HG02588 (cell line): ENCODE measurements around the gene TCN1.
"Not testable (repeated sequence)": the region's sequence is repeated elsewhere in the genome, so short reads cannot be mapped to it uniquely, and the experiment has no call there.

Experiments used
- ATAC-seq: cut with Tn5 transposase; IDR thresholded peaks from one replicate; pipeline ENCODE4 v1.9.1; 2021; ENCODE audit warnings: mild to moderate bottlenecking, moderate library complexity; ENCODE audit not compliant: unreplicated experiment

Gene TCN1

DNA sequence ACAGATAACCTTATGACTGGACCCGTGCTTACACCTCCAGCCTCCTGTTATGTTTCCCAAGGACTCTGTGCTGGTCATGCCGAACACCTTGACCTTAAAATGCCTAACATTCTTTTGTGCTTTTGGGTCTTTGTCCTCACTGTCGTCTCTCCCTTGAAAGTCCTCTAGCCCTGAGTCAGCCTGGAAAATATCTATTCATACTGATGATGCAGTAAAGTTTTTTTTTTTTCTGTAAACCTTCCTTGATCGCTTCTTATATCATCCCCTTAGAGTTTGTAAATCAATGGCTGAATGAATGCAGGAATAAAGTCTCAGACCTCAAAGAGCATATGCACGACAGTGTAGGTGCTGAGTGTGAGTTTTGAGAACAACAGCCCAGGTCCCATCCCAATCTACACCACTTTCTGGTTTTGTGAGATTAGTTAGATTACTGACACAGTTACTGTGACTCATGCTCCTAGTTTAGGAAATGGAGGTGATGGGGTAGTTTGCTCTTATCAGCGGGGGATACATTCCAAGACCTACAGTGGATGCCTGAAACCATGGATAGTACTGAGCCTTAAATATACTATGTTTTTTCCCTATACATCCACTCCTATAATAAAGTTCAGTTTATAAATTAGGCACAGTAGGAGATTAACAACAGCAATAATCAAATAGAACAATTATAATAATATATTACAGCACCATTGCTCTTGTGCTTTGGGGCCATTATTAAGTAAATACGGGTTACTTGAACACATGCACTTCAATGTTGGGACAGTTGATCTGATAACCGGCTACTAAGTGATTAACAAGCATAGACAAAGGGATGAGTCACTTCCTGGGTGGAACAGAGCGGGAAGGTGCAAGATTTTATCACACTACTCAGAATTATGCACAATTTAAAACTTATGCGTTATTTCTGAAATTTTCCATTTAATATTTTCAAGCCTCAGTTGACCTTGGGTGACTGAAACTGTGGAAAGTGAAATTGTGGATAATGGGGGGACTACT is 8.6 kb downstream of the TCN1 start:
- ATAC-seq: no peak

DNA sequence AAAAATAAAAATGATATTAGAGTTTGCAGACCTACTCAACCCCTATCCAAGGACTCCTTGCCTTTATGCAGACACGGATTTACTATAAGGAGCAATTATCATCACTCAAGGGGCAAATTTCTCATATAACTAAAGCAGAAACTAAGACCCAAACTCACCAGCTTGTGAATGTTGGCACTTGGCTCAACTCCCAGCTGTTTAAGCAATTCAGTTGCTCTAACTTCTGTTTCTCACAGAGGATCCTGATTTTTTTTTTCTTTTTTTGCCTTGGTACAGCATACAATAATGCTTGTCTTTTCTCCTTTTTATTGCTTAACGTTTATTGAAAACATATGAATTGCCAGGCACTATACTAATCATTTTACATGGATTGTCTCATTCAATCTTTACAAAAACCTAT is 11.4 kb downstream of the TCN1 start:
- ATAC-seq: no peak

DNA sequence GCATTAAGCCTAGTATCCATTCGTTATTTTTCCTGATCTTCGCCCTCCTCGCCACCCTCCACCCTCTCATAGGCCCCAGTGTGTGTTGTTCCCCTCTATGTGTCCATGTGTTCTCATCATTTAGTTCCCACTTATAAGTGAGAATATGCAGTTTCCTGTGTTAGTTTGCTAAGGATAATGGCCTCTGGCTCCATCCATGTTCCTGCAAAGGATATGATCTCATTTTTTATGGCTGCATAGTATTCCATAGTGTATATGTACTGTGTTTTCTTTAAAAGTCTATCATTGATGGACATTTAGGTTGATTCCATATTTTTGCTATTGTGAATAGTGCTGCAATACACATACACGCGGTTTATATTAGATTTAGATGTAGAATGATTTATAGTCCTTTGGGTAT is 14.9 kb downstream of the TCN1 start:
- ATAC-seq: not testable (repeated sequence)

DNA sequence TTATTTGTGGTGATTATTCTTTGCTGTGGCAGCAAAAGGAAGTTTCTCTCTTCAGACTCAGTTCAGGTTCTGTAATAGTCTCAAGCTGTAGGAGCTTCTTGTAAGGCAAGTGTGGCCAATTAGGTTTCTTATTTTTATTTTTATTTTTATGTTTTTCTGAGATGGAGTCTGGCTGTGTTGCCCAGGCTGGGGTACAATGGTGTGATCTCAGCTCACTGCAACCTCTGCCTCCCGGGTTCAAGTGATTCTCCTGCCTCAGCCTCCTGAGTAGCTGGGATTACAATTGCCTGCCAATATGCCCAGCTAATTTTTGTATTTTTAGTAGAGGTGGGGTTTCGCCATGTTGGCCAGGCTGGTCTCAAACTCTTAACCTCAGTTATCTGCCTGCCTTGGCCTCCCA is 16.7 kb downstream of the TCN1 start:
- ATAC-seq: not testable (repeated sequence)

DNA sequence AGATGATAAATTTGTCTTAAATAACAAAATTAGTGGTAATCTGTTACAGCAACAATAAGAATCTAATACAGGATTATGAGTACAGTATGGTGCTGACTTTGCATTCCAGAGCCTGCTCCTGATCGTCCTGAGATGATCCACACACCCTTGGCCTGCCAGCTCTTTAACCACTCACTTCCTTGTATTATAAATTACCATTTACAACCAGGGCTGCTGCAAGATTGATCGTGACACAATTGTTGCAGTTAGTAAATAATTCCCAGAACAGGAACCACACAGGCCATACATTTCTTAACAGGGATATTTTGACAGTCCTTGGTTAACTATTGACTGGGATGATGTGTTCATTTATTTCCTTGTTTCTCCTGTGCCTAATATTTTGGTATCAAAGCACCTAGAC is 17.2 kb downstream of the TCN1 start:
- ATAC-seq: no peak

DNA sequence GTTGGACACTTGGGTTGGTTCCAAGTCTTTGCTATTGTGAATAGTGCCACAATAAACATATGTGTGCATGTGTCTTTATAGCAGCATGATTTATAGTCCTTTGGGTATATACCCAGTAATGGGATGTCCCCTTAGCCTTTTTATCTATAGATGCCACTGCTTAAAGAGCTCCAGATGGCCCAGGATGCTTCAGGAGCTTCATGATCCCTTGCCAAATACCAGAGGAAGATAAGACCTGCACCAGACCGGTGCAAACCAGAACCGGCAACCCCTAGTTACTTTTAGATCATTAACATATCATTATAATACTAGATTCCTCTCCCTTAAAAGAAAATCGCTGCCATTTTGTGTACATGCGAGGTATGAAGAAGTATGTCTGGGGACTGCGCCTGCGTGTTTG is 17.8 kb downstream of the TCN1 start:
- ATAC-seq: not testable (repeated sequence)

DNA sequence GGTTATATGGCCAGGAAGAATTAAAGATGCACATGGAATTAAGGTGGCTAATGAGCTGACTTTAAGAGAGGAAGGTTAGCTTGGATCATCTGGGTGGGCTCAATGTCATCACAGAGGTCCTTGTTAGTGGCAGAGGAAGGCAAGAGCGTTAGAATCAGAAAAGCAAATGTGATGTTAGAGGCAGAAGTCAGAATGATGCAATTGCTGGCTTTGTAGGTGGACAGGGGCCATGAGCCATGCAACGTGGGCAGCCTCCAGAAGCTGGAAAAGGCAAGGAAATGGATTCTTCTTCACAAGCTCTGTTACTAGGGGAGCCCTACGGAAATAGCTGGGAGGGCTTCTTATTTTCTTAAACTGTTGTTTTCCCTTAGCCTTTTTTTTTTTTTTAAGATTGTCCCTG is 18.7 kb downstream of the TCN1 start:
- no peak for ATAC-seq

DNA sequence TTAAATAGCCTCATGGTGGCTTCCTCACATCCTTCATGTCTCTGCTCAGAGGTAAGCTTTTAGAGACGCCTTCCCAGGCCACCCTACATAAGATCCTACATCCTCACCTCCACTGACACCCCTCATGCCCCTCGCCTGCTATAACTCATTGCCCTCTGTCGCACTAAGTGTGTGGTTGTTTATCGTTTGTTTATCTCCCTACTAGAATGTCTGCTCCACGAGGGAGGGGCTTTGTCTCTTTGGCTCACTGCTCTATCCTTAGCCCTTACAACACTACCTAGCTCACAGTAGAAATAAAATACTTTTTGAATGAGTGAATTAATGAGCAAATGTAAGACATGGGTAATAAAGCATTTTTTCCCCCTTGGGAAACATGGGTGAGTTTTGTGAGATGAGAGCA is 19.7 kb downstream of the TCN1 start:
- no peak for ATAC-seq

DNA sequence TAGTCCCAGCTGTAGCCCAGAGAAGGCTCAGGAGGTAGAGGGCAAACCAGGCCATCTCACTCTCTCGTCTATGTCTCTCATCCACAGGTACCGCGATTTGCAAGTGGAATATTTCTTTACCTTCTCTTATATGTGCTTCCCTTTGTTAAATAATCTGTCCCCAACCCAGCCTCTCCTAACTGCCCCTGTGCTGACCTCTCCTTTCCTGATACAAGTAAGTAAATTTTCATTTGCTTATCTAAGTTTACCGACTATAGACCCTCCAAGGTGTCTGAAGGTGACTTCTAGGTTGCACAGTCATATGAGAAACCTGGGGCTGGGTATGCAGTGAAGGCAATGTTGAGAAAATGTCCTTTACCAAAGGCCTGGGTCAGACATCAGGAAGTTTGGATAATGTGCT is 20.9 kb downstream of the TCN1 start, which contains the start of gene CBLIF:
Gene CBLIF, minus strand, starts transcription at position 101 of the 400 bp plus-strand sequence. Its CDS starts 46 bp downstream, at position 55.
- no peak for ATAC-seq

DNA sequence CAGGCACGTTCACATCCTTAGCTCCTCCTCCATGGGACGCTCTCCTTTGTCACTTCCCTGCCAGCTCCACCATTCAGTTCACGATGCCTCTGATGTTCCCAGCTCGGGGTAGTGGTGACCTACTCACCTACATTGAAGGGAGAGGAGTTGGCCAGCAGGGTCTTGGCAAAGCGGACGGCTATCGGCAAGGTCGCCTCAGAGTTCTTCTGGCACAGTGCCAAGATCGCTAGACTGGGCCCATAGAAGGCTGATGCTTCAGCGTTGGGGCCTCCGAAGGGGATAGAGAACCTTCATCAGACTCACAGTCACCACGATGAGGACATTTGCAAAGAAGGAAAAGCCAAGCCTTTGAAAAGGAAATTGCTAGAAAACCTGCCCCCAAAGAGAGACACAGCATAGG is 24.0 kb downstream of the TCN1 start:
- no peak for ATAC-seq

DNA sequence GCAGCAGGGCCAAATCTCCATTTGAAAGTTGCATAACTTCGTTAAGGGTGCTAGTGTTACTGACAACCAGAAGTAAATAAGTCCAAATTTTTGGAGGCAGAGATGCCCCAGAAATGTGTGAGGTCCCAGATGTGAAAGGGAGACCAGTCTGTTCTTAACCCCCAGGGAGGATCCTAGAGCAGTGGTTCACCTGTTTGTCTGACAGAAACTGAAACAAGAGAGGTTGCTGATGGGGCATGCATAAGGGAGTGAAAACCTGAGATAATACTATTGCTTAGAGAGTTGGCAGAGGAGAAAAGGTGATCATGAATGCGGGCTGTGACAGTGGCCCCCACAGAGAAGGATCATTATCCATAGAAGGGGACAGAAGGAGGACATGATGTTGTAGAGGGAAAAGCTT is 24.8 kb downstream of the TCN1 start:
- no peak for ATAC-seq

DNA sequence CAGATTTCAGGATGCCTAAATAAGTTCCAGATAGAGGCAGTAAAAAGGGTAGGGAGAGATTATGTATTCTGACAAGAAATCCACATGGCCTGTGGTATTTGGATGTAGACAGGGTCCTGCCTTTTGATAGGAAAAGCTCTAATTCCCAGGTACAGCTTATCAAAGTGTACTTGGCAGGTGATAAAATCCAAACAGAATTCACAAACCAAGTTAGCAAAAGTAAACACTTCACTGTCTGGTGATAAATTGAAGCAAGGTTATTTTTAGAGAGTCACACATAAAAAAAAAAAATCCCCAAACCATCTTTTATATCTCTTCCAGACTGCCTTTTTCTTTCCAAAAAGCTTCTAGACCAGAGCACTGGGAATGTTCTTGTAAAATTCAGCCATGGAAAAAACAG is 26.7 kb downstream of the TCN1 start:
- ATAC-seq: no peak

DNA sequence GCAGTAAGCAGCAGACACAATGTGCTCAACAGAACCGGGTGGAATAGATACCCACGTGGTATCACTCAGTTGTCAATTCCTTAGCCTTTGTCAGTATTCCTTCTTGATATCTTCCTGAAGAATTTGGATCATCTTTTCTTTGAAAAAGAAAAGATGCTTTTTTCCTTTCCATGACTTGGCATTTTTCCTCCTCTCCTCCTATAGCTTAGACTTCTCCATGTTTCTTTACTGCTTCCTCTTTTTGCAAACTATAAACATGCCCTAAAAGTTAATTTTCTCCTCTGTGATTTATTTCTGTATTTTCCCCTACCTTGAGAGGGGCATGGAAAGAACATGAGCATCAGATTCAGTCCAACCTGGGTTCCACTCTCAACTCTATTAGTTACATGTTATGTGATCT is 32.7 kb downstream of the TCN1 start:
- no peak for ATAC-seq

DNA sequence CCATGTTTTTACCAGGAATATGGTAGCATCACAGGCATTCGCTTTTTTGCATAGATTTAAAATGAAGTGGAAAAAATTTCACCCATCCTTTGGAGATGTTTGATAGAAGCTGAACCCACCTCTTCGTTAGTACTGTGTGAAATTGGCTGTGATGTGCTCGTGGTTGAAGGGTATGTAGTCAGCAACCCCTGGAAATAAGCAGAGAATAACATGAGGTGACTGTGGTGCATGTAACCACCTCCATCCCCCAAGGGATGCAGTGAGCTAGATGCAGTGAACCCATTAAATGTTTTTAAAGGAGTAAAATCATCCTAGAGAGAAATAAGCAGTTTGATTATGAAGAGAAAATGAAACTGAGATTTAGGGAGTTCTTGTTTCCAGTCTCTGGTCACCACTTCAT is 36.9 kb downstream of the TCN1 start:
- no peak for ATAC-seq

DNA sequence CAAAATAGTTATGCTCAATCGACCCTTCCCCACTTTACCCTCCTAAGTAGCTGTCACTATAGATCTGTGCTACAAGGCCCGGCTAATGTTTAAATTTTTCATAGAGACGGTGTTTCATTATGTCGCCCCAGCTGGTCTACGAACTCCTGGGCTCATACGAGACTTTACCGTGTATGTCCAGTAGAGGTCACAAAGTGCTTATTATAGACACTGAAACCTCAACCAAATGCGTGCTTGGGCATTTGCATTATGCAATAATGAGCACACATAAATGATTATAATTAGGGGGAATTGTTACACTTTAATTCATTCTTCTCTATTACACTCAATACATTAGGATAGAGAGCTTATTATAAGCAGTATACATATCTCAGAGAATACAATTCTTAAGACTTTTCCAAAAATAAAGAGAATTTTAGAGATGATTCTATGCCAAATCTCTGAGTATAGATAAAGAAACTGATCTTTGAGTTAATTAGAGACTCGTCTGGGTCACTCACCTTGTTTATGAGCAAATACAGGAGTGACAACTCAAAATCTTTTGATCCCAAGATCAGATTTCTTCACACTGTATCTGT is 43.2 kb downstream of the TCN1 start:
- peak; percentile 85 for ATAC-seq

DNA sequence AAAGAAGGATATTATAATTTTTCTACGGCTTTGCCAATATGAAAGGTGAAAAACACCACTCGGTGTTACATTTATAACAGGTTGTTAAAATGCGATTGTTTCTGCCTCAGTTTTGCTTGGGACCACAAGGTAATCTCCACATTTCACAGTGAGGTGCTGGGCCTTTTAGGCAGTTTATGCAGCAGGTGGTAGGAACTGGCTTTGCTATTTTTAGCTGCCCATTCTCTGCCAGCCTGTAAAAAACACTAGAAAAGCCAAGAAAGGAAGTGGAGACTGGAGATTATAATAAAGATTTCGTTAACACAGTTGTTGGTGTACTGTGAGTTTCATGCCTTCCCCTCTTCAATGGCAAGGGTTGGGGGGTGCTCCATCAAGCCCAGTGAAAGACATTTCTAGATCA is 47.7 kb downstream of the TCN1 start:
- ATAC-seq: no peak

DNA sequence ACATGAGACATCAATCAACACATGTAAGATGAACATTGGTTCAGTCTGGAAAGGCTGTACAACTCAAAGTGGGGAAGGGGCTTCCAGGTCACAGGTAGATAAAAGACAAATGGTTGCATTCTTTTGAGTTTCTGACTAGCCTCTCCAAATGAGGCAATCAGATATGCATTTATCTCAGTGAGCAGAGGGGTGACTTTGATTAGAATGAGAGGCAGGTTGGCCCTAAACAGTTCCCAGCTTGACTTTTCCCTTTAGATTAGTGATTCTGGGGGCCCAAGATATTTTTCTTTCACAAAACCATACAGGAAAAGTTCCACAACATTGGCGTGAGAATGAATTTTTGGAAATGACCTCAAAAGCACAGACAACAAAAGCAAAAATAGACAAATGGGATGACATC is 49.9 kb downstream of the TCN1 start:
- not testable (repeated sequence) for ATAC-seq

DNA sequence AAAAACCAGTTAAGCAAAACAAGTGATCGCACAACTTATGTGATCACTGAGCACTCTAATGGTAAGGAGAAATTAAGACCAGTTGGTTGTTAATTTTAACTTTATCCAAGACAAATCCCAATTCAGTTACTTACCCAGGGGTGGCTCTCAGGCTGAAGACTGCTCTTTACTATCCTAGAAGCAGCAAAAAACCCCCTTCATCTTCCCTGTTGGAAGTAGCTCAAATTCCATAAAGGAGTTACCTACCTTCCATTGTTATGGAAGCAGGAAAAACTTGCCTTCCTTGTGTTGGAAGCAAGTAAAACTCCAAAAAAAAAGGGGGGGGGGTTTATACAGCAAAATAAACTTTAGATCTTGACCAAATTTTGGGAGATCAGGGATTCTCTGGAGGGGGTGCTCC is 50.5 kb downstream of the TCN1 start:
- no peak for ATAC-seq

DNA sequence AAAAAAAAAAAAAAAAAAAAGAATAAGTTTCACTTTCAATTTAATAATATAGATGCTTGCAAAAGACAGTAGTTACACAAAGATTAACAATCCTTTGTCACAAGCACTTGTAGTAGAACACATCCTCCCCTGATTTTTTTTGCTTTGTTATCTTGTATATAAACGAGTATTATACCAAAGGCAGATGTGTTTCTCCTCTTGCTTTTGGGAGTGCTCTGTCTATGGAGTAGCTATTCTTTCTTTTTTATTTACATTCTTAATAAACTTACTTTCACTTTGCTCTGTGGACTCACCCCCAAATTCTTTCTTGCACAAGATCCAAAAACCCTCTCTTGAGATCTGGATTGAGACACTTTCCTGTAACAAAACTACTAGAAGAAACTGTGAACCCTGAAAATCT is 52.3 kb downstream of the TCN1 start:
- no peak for ATAC-seq

DNA sequence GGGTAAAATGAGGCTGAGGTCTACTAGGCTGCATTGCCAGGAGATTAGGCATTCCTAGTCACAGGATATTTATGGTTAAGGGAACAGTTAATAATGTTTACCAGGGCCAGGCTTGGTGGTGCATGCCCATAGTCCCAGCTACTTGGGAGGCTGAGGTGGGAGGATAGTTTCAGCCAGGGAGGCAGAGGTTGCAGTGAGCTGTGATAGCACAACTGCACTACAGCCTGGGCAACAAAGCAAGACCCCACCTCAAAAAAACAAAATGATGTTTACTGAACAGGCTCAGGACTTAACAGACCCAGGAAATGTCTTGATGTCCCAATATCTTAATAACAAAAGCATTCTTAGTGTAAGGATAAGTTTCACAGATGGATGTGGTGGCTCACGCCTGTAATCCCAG is 52.9 kb downstream of the TCN1 start:
- ATAC-seq: no peak

DNA sequence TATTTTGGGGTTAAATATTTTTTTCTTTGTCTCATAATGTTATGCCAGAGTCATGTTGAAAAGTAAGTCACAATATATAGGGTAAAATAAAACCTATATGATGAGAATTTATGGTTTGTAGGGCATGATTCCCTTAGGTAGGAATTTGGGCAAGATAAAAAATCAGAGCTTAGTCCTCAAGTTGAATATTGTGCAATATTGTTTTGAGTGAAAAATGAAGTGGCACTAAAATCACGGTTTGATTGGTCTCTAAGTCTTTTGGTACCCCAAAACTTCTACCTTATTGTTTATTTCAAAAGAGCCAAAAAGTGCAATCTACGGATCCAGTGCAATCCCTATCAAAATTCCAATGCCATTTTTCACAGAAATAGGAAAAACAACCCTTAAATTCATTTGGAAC is 54.1 kb downstream of the TCN1 start:
- ATAC-seq: no peak

DNA sequence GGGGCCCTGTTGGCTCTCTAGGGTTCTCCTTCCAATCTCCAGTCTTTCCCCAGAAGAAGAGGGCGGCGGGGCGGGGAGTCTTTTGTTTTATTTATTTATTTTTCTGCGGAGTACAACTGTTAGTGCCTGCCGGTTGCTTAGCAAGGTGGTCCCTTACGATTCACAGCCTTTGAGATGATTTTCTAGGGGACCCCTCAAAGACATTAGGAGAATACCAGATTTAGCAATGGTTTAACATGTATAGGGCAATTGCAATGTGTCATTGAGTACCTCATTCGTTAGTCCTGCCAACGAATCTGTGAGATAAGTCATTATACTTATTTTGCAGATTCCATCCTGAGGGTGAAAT is 55.4 kb downstream of the TCN1 start:
- ATAC-seq: no peak
